Breast epithelium (tissue), 3 donors: ENCODE data around the gene RCOR2.
A peak's percentile ranks its signal among the peaks of the same experiment; 100 is the strongest.

ENCODE experiments used
- POLR2AphosphoS5 ChIP-seq, 3 donors: sonication (generic); formaldehyde crosslinking; IDR thresholded peaks; one replicate each; pipeline ENCODE4 v1.6.1; 2017; ENCODE audit warnings: antibody characterized with exemption in 3 of 3
- TF ChIP-seq, protein P1 (sequence below), 3 donors: fragments of 450-650 bp; IDR thresholded peaks; one replicate each; pipeline ENCODE4 v1.5.1; 2016 to 2017; ENCODE audit warnings: antibody characterized with exemption in 3 of 3, mild to moderate bottlenecking in 3 of 3, moderate library complexity in 3 of 3

DNA sequence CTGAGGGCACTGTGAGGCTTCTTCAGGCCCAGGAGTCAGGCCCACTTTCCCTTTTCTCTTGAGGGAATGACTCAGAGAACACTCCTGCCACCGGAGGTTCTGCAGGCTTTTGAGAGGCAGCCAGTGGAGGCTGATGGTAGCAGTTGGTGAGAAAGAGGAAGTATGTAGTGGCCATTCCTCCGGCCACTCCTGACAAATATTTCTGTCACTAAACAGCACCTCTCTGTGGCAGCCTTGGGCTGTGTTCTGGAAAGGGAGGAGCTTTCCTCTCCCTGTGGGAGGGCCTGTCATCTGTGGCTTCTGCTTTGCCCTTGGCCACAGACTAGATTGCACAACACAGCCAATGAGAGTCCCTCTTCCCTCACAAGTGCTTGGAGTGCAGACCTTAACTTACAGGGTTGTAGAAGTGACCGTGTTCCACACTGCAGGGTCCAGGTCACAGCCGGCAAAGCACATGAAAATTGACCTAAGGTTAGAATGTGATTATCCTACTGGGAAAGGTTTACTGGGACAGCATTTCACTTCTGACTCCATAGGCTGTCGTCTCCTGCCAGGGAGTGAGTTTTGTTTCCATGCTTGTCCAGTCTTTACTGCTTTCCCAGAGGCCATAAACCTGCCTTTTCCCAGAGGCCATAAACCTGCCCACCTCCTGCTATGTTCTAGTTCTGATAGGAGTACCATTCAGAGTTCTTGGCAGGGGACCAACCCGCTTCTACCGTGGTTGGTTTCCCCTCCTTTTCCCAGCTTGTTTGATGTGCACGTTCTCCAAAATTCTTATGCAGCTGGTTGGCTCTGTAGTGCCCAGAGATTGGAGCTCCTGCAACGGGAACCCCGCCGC lies 44.8 kb downstream of the RCOR2 start:
- TF ChIP-seq, protein P1, sequence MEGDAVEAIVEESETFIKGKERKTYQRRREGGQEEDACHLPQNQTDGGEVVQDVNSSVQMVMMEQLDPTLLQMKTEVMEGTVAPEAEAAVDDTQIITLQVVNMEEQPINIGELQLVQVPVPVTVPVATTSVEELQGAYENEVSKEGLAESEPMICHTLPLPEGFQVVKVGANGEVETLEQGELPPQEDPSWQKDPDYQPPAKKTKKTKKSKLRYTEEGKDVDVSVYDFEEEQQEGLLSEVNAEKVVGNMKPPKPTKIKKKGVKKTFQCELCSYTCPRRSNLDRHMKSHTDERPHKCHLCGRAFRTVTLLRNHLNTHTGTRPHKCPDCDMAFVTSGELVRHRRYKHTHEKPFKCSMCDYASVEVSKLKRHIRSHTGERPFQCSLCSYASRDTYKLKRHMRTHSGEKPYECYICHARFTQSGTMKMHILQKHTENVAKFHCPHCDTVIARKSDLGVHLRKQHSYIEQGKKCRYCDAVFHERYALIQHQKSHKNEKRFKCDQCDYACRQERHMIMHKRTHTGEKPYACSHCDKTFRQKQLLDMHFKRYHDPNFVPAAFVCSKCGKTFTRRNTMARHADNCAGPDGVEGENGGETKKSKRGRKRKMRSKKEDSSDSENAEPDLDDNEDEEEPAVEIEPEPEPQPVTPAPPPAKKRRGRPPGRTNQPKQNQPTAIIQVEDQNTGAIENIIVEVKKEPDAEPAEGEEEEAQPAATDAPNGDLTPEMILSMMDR (IDR thresholded peaks at IDR 0.05) = peak; percentile 15 to 50 (median 39)
- peak; percentile 72 to 79 (median 74) for TF ChIP-seq POLR2AphosphoS5 (IDR thresholded peaks at IDR 0.05)
